ENCODE results near the gene ARHGAP44. TPM values are rescaled to one million over a fixed set of nuclear protein-coding genes. Genes with fewer than 3 reads are reported as not detected.

The ARHGAP44 gene
- total RNA-seq, 1 donor from 2014 or later, result 39.0 TPM

- no peaks in the 10 kb centered on the region for H3K27me3 ChIP-seq (ENCODE audit: low read depth)
- peaks cover 6% of the 10 kb centered on the region for H3K4me1 ChIP-seq
- no peaks in the 10 kb centered on the region for H3K9me3 ChIP-seq
- no peak overlapping the region for H3K27ac ChIP-seq
- no peak for TF ChIP-seq CTCF (IDR thresholded peaks at IDR 0.05)
- H3K4me3 ChIP-seq, result no peak overlapping the region
- DNase-seq, result no peak
- ATAC-seq, result no peak
- H3K36me3 ChIP-seq, result no peaks in the 10 kb centered on the region
- intact Hi-C loops (cut with DNase I), result no loop called here
Observed at GRCh38 chr17:12745486-12745885, 43.8 kb upstream of the ARHGAP44 start.

- Histone ChIP-seq H3K27ac (no peak overlapping the region), H3K9me3 (no peaks in the 10 kb centered on the region), H3K4me1 (no peaks in the 10 kb centered on the region), H3K27me3 (ENCODE audit: low read depth) (no peaks in the 10 kb centered on the region), H3K36me3 (no peaks in the 10 kb centered on the region), H3K4me3 (no peak overlapping the region)
- no peak for TF ChIP-seq CTCF (IDR thresholded peaks at IDR 0.05)
- no peak for DNase-seq
- ATAC-seq, result no peak
- intact Hi-C loops (cut with DNase I), result no loop called here
Observed at GRCh38 chr17:12756786-12757185, 32.5 kb upstream of the ARHGAP44 start.

GRCh38 chr17:12759090-12759489 lies 30.2 kb upstream of the ARHGAP44 start:
- ATAC-seq, result no peak
- no peak for DNase-seq
- H3K27me3 ChIP-seq (ENCODE audit: low read depth), result no peaks in the 10 kb centered on the region
- no peaks in the 10 kb centered on the region for H3K36me3 ChIP-seq
- H3K4me1 ChIP-seq, result no peaks in the 10 kb centered on the region
- TF ChIP-seq CTCF (IDR thresholded peaks at IDR 0.05), result no peak
- no peak overlapping the region for H3K27ac ChIP-seq
- no peak overlapping the region for H3K4me3 ChIP-seq
- no peaks in the 10 kb centered on the region for H3K9me3 ChIP-seq
- intact Hi-C loops (cut with DNase I), result no loop called here

GRCh38 chr17:12765548-12765947 lies 23.8 kb upstream of the ARHGAP44 start:
- ATAC-seq (no peak), DNase-seq (no peak)
- Histone ChIP-seq H3K36me3 (no peaks in the 10 kb centered on the region), H3K4me3 (no peak overlapping the region), H3K4me1 (no peaks in the 10 kb centered on the region), H3K27me3 (ENCODE audit: low read depth) (no peaks in the 10 kb centered on the region), H3K9me3 (no peaks in the 10 kb centered on the region), H3K27ac (no peak overlapping the region)
- intact Hi-C loops (cut with DNase I), result no loop called here
- no peak for TF ChIP-seq CTCF (IDR thresholded peaks at IDR 0.05)

GRCh38 chr17:12768255-12768654 lies 21.0 kb upstream of the ARHGAP44 start:
- H3K9me3 ChIP-seq, result no peaks in the 10 kb centered on the region

More at GRCh38 chr17:12768255-12768654, 21.0 kb upstream of the ARHGAP44 start:
- TF ChIP-seq CTCF (IDR thresholded peaks at IDR 0.05), result no peak
- Histone ChIP-seq H3K27ac (no peak overlapping the region), H3K4me1 (no peaks in the 10 kb centered on the region), H3K27me3 (ENCODE audit: low read depth) (no peaks in the 10 kb centered on the region), H3K4me3 (no peak overlapping the region), H3K36me3 (no peaks in the 10 kb centered on the region)
- intact Hi-C loops (cut with DNase I), result no loop called here
- no peak for DNase-seq
- ATAC-seq, result no peak

Data from lower lobe of right lung (tissue), 2 donors.